Measurements from ENCODE around the gene ZNF76.

DNA sequence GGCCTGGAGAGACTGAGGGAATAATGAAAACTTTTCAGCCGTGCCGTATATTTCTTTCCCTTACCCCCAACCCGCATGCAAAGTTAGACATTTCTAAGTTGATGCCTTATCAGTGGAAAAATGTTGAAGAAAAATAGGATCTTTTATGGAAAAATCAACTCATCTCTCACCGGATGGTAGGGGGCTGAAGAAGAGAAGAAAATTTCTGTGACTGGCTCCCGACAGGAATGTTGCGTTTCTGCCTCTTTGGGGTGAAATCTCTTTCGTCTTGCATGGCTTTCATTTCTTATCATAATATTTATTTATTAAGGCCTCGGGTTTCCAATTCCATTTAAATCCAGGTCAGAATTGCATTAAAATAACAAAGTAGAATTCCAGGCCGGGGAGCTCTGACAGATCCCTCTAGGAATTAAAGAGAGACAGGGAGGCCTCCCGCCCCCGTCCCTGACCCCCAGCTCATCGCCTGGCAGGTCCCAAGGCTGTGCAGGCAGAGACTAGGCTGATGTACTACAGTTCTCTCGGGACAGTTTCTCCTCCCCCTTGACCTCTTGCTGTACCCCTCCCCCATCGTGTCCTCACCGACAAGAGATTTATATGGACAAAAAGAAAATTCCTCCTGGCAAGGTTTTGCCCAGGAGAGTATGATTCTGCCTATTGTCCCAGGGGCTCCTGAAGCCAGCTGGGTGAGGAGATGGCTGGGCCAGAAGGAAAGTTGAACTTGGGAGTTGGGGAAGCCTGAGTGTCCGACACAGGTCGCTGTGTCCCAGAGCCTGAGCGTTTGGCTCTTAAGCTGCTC lies 44.5 kb upstream of the ZNF76 start:
- TF ChIP-seq, protein P1, sequence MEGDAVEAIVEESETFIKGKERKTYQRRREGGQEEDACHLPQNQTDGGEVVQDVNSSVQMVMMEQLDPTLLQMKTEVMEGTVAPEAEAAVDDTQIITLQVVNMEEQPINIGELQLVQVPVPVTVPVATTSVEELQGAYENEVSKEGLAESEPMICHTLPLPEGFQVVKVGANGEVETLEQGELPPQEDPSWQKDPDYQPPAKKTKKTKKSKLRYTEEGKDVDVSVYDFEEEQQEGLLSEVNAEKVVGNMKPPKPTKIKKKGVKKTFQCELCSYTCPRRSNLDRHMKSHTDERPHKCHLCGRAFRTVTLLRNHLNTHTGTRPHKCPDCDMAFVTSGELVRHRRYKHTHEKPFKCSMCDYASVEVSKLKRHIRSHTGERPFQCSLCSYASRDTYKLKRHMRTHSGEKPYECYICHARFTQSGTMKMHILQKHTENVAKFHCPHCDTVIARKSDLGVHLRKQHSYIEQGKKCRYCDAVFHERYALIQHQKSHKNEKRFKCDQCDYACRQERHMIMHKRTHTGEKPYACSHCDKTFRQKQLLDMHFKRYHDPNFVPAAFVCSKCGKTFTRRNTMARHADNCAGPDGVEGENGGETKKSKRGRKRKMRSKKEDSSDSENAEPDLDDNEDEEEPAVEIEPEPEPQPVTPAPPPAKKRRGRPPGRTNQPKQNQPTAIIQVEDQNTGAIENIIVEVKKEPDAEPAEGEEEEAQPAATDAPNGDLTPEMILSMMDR (IDR thresholded peaks at IDR 0.05; ENCODE audit: poor library complexity, severe bottlenecking), result no peak
- TF ChIP-seq POLR2AphosphoS5 (IDR thresholded peaks at IDR 0.05), result no peak
- TF ChIP-seq EZH2 (IDR thresholded peaks at IDR 0.05; ENCODE audit: borderline replicate concordance, insufficient read depth, low read length, poor library complexity, severe bottlenecking), result no peak
- TF ChIP-seq, protein P2, sequence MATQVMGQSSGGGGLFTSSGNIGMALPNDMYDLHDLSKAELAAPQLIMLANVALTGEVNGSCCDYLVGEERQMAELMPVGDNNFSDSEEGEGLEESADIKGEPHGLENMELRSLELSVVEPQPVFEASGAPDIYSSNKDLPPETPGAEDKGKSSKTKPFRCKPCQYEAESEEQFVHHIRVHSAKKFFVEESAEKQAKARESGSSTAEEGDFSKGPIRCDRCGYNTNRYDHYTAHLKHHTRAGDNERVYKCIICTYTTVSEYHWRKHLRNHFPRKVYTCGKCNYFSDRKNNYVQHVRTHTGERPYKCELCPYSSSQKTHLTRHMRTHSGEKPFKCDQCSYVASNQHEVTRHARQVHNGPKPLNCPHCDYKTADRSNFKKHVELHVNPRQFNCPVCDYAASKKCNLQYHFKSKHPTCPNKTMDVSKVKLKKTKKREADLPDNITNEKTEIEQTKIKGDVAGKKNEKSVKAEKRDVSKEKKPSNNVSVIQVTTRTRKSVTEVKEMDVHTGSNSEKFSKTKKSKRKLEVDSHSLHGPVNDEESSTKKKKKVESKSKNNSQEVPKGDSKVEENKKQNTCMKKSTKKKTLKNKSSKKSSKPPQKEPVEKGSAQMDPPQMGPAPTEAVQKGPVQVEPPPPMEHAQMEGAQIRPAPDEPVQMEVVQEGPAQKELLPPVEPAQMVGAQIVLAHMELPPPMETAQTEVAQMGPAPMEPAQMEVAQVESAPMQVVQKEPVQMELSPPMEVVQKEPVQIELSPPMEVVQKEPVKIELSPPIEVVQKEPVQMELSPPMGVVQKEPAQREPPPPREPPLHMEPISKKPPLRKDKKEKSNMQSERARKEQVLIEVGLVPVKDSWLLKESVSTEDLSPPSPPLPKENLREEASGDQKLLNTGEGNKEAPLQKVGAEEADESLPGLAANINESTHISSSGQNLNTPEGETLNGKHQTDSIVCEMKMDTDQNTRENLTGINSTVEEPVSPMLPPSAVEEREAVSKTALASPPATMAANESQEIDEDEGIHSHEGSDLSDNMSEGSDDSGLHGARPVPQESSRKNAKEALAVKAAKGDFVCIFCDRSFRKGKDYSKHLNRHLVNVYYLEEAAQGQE (IDR thresholded peaks at IDR 0.05; ENCODE audit: borderline replicate concordance), result no peak
- no peak for TF ChIP-seq TAF1 (IDR thresholded peaks at IDR 0.05; ENCODE audit: low read depth)
